HEK293 (cell line): Measurements from ENCODE around the gene NFS1.

ENCODE experiments used
- CTCF ChIA-PET: fragments of 350-600 bp; formaldehyde crosslinking; extraction: SDS; loops from one replicate; lab custom pipeline; 2021; ENCODE audit warnings: antibody characterized with exemption; lab: Yijun Ruan, JAX
- POLR2A ChIA-PET: fragments of 300-600 bp; formaldehyde crosslinking; extraction: SDS; loops from one replicate; lab custom pipeline; 2020; ENCODE audit warnings: antibody characterized with exemption, inconsistent platforms; lab: Yijun Ruan, JAX
- H3K27ac ChIP-seq: fragments of 200-500 bp; sonication (Bioruptor generic); 2 replicates; pipeline ENCODE4 v1.5.1; 2014; ENCODE audit warnings: low read depth, low read length, control low read depth, inconsistent platforms; ENCODE audit errors: extremely low read depth
- H3K36me3 ChIP-seq, 2 experiments: fragments of 200-500 bp in 1 of 2; sonication (Bioruptor generic) in 1 of 2; 1 replicate in 1 of 2; 2 replicates in 1 of 2; pipeline ENCODE4 v1.5.1; 2014 to 2017; ENCODE audit warnings: inconsistent platforms in 2 of 2, low read length in 2 of 2; ENCODE audit not compliant: control insufficient read depth in 2 of 2, insufficient read depth in 1 of 2
- H3K4me1 ChIP-seq: fragments of 200-500 bp; sonication (Bioruptor generic); 2 replicates; pipeline ENCODE4 v1.5.1; 2014; ENCODE audit warnings: mild to moderate bottlenecking, low read length, inconsistent platforms; ENCODE audit not compliant: control insufficient read depth, insufficient read depth
- H3K4me3 ChIP-seq: 2 replicates; pipeline ENCODE4 v1.5.1; 2011; ENCODE audit warnings: low read depth, mild to moderate bottlenecking, control low read depth, low read length, moderate library complexity
- H3K9me3 ChIP-seq: fragments of 200-500 bp; sonication (Bioruptor generic); 2 replicates; pipeline ENCODE4 v1.5.1; 2014; ENCODE audit warnings: low read depth, low read length, inconsistent platforms; ENCODE audit not compliant: control insufficient read depth, insufficient read depth
- KLF16 ChIP-seq: fragments of 450-650 bp; formaldehyde crosslinking; IDR thresholded peaks from 2 replicates; pipeline ENCODE4 v1.5.1; 2017; ENCODE audit warnings: missing biosample characterization, missing genetic modification characterization
- WT1 ChIP-seq: fragments of 450-650 bp; formaldehyde crosslinking; IDR thresholded peaks from 2 replicates; pipeline ENCODE4 v1.5.1; 2016; ENCODE audit warnings: missing biosample characterization, missing genetic modification characterization
- YY2 ChIP-seq: fragments of 450-650 bp; formaldehyde crosslinking; IDR thresholded peaks from 2 replicates; pipeline ENCODE4 v1.5.1; 2016; ENCODE audit warnings: missing biosample characterization, missing genetic modification characterization
- ZBTB11 ChIP-seq: fragments of 450-650 bp; formaldehyde crosslinking; conservative IDR thresholded peaks from 2 replicates; pipeline ENCODE4 v1.5.1; 2016; ENCODE audit warnings: low read depth, missing biosample characterization, missing genetic modification characterization
- ZBTB44 ChIP-seq: fragments of 450-650 bp; IDR thresholded peaks from 2 replicates; pipeline ENCODE4 v1.5.1; 2018; ENCODE audit warnings: missing biosample characterization, mild to moderate bottlenecking, missing genetic modification characterization
- ZBTB7A ChIP-seq: fragments of 450-650 bp; formaldehyde crosslinking; IDR thresholded peaks from 2 replicates; pipeline ENCODE4 v1.5.1; 2016; ENCODE audit warnings: low read depth, missing biosample characterization, missing genetic modification characterization
- ZFP69B ChIP-seq: fragments of 450-650 bp; formaldehyde crosslinking; IDR thresholded peaks from 2 replicates; pipeline ENCODE4 v1.5.1; 2016; ENCODE audit warnings: missing biosample characterization, missing genetic modification characterization
- ZIC2 ChIP-seq: fragments of 450-650 bp; formaldehyde crosslinking; IDR thresholded peaks from 2 replicates; pipeline ENCODE4 v1.5.1; 2016; ENCODE audit warnings: missing biosample characterization, missing genetic modification characterization
- ZNF26 ChIP-seq: fragments of 450-650 bp; formaldehyde crosslinking; IDR thresholded peaks from 2 replicates; pipeline ENCODE4 v1.5.1; 2016; ENCODE audit warnings: missing biosample characterization, missing genetic modification characterization
- ZNF311 ChIP-seq: fragments of 450-650 bp; formaldehyde crosslinking; IDR thresholded peaks from 2 replicates; pipeline ENCODE4 v1.5.1; 2017; ENCODE audit warnings: missing biosample characterization, missing genetic modification characterization, borderline replicate concordance
- ZNF335 ChIP-seq: fragments of 450-650 bp; formaldehyde crosslinking; conservative IDR thresholded peaks from 2 replicates; pipeline ENCODE4 v1.5.1; 2016; ENCODE audit warnings: missing biosample characterization, missing genetic modification characterization
- ZNF398 ChIP-seq: fragments of 450-650 bp; formaldehyde crosslinking; IDR thresholded peaks from 2 replicates; pipeline ENCODE4 v1.5.1; 2017; ENCODE audit warnings: missing biosample characterization, missing genetic modification characterization
- ZNF449 ChIP-seq: fragments of 450-650 bp; formaldehyde crosslinking; IDR thresholded peaks from 2 replicates; pipeline ENCODE4 v1.5.1; 2017; ENCODE audit warnings: missing biosample characterization, mild to moderate bottlenecking, missing genetic modification characterization, moderate library complexity
- ZNF514 ChIP-seq: fragments of 450-650 bp; formaldehyde crosslinking; IDR thresholded peaks from 2 replicates; pipeline ENCODE4 v1.5.1; 2016; ENCODE audit warnings: missing biosample characterization, missing genetic modification characterization
- ZNF521 ChIP-seq: fragments of 450-650 bp; formaldehyde crosslinking; IDR thresholded peaks from 2 replicates; pipeline ENCODE4 v1.5.1; 2017; ENCODE audit warnings: missing biosample characterization, mild to moderate bottlenecking, missing genetic modification characterization
- ZNF548 ChIP-seq: fragments of 450-650 bp; formaldehyde crosslinking; IDR thresholded peaks from 2 replicates; pipeline ENCODE4 v1.5.1; 2016; ENCODE audit warnings: missing biosample characterization, missing genetic modification characterization
- ZNF561 ChIP-seq: fragments of 450-650 bp; IDR thresholded peaks from 2 replicates; pipeline ENCODE4 v1.5.1; 2018; ENCODE audit warnings: missing biosample characterization, missing genetic modification characterization, borderline replicate concordance
- ZNF580 ChIP-seq: fragments of 450-650 bp; formaldehyde crosslinking; IDR thresholded peaks from 2 replicates; pipeline ENCODE4 v1.5.1; 2016; ENCODE audit warnings: missing biosample characterization, missing genetic modification characterization
- ZNF585B ChIP-seq: fragments of 450-650 bp; formaldehyde crosslinking; IDR thresholded peaks from 2 replicates; pipeline ENCODE4 v1.5.1; 2016; ENCODE audit warnings: missing biosample characterization, missing genetic modification characterization
- ZNF596 ChIP-seq: fragments of 450-650 bp; IDR thresholded peaks from 2 replicates; pipeline ENCODE4 v1.5.0; 2018; ENCODE audit warnings: missing biosample characterization, mild to moderate bottlenecking, missing genetic modification characterization, moderate library complexity
- ZNF776 ChIP-seq: fragments of 450-650 bp; formaldehyde crosslinking; IDR thresholded peaks from 2 replicates; pipeline ENCODE4 v1.5.0; 2017; ENCODE audit warnings: missing biosample characterization, missing genetic modification characterization, borderline replicate concordance
- ZSCAN30 ChIP-seq: fragments of 450-650 bp; IDR thresholded peaks from 2 replicates; pipeline ENCODE4 v1.5.1; 2018; ENCODE audit warnings: missing biosample characterization, mild to moderate bottlenecking, missing genetic modification characterization, moderate library complexity
- ZSCAN5A ChIP-seq: fragments of 450-650 bp; formaldehyde crosslinking; IDR thresholded peaks from 2 replicates; pipeline ENCODE4 v1.5.1; 2016; ENCODE audit warnings: missing biosample characterization, missing genetic modification characterization
- ZXDB ChIP-seq: fragments of 450-650 bp; formaldehyde crosslinking; IDR thresholded peaks from 2 replicates; pipeline ENCODE4 v1.5.1; 2016; ENCODE audit warnings: missing biosample characterization, missing genetic modification characterization

Gene NFS1

GRCh38 chr20:35619196-35620095 lies 79.7 kb downstream of the NFS1 start:
- H3K4me3 ChIP-seq, result peak overlapping the region; percentile 51
- H3K4me1 ChIP-seq, result no peaks in the 10 kb centered on the region
- H3K27ac ChIP-seq, result no peak overlapping the region
- CTCF ChIA-PET, result interaction anchor here (0.5 to 1.9 kb wide), 21 partner anchors 8 to 201 kb away, joined by 3 to 16 read pairs (median 3); partner anchors contain the start of gene RBM39
- no peaks in the 10 kb centered on the region for H3K9me3 ChIP-seq
- POLR2A ChIA-PET, result interaction anchor here (0.7 to 1.7 kb wide), 8 partner anchors 12 to 164 kb away, joined by 3 to 13 read pairs (median 4); partner anchors contain the start of genes CEP250, CPNE1, ERGIC3 and RBM12
- H3K36me3 ChIP-seq, result peaks cover 4 to 12% of the 10 kb centered on the region in 2 experiments; a peak in 2 of 3 replicates
- peak; percentile 44; the same call in 1 of the 2 replicates for TF ChIP-seq ZNF398 (tag by site-specific recombination)
- TF ChIP-seq ZNF561, result no peak
- no peak for TF ChIP-seq ZNF514 (tag by site-specific recombination)
- TF ChIP-seq YY2, result no peak
- TF ChIP-seq ZIC2 (tag by site-specific recombination), result peak; percentile 72
- TF ChIP-seq ZNF26 (tag by site-specific recombination), result no peak
- peak; percentile 46; the same call in 1 of the 2 replicates for TF ChIP-seq ZNF449
- TF ChIP-seq ZNF311 (tag by site-specific recombination), result no peak
- no peak for TF ChIP-seq ZNF548 (tag by site-specific recombination)
- TF ChIP-seq ZSCAN30 (tag by site-specific recombination), result 0 out of 2 replicates have a peak, but pooled peaks have one; percentile 27
- no peak for TF ChIP-seq WT1 (tag by site-specific recombination)
- no peak for TF ChIP-seq ZNF521 (tag by site-specific recombination)
- peak; percentile 40; the same call in 1 of the 2 replicates for TF ChIP-seq KLF16 (tag by site-specific recombination)
- 0 out of 2 replicates have a peak, but pooled peaks have one; percentile 43 for TF ChIP-seq ZSCAN5A (tag by site-specific recombination)
- 0 out of 2 replicates have a peak, but pooled peaks have one; percentile 16 for TF ChIP-seq ZBTB44 (tag by site-specific recombination)
- TF ChIP-seq ZFP69B (tag by site-specific recombination), result peak; percentile 69; the same call in 1 of the 2 replicates
- no peak for TF ChIP-seq ZNF776 (tag by site-specific recombination)
- peak; percentile 91 for TF ChIP-seq ZNF335 (tag by site-specific recombination)
- no peak for TF ChIP-seq ZNF580
- TF ChIP-seq ZNF585B (tag by site-specific recombination), result no peak
- TF ChIP-seq ZNF596 (tag by site-specific recombination), result no peak; the same call in 1 of the 2 replicates
- TF ChIP-seq ZBTB7A, result no peak
- peak; percentile 81 for TF ChIP-seq ZXDB (tag by site-specific recombination)
- peak; percentile 74 for TF ChIP-seq ZBTB11 (tag by site-specific recombination)
